Measurements from ENCODE around the gene LACRT.

- TF ChIP-seq CTCF (IDR thresholded peaks at IDR 0.05) (no peak), POLR2A (IDR thresholded peaks at IDR 0.05) (no peak)
Observed at GRCh38 chr12:54627304-54627703, 7.4 kb downstream of the LACRT start.

All from body of pancreas (tissue), 4 donors.